ENCODE results near the gene RPAIN. TPM values are rescaled to one million over a fixed set of nuclear protein-coding genes. Genes with fewer than 3 reads are reported as not detected.
A peak's percentile ranks its signal among the peaks of the same experiment; 100 is the strongest.

The RPAIN gene
- total RNA-seq, 1 donor from 2014 or later = 168 TPM

DNA sequence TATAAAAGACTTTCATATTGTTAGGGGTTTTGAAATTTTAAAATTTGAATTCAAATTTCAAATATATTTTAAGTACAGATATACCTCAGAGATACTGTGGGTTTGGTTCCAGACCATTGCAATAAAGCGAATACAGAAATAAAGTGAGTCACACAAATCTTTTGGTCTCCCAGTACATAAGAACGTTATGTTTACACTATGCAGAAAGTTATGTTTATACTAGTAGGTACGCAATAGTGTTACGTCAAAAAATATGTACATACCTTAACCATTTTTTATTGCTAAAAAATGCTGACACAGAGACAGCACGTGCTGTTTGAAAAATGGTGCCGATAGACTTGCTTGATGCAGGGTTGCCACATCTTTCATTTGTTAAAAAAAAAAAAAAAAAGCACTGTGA, 20.2 kb upstream of the RPAIN start:
- no peak for DNase-seq
- no peak overlapping the region for H3K4me3 Mint-ChIP-seq (ENCODE audit: unreplicated experiment)
- H3K27me3 Mint-ChIP-seq (ENCODE audit: unreplicated experiment) = no peaks in the 10 kb centered on the region
- H3K9me3 Mint-ChIP-seq (ENCODE audit: unreplicated experiment) = no peaks in the 10 kb centered on the region
- no peak overlapping the region for H3K27ac Mint-ChIP-seq (ENCODE audit: unreplicated experiment)
- TF ChIP-seq, protein P1, sequence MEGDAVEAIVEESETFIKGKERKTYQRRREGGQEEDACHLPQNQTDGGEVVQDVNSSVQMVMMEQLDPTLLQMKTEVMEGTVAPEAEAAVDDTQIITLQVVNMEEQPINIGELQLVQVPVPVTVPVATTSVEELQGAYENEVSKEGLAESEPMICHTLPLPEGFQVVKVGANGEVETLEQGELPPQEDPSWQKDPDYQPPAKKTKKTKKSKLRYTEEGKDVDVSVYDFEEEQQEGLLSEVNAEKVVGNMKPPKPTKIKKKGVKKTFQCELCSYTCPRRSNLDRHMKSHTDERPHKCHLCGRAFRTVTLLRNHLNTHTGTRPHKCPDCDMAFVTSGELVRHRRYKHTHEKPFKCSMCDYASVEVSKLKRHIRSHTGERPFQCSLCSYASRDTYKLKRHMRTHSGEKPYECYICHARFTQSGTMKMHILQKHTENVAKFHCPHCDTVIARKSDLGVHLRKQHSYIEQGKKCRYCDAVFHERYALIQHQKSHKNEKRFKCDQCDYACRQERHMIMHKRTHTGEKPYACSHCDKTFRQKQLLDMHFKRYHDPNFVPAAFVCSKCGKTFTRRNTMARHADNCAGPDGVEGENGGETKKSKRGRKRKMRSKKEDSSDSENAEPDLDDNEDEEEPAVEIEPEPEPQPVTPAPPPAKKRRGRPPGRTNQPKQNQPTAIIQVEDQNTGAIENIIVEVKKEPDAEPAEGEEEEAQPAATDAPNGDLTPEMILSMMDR (IDR thresholded peaks at IDR 0.05; ENCODE audit: partially characterized antibody, unreplicated experiment) = no peak
- H3K36me3 Mint-ChIP-seq (ENCODE audit: unreplicated experiment) = no peaks in the 10 kb centered on the region
- no peaks in the 10 kb centered on the region for H3K4me1 Mint-ChIP-seq (ENCODE audit: low read depth, unreplicated experiment)

DNA sequence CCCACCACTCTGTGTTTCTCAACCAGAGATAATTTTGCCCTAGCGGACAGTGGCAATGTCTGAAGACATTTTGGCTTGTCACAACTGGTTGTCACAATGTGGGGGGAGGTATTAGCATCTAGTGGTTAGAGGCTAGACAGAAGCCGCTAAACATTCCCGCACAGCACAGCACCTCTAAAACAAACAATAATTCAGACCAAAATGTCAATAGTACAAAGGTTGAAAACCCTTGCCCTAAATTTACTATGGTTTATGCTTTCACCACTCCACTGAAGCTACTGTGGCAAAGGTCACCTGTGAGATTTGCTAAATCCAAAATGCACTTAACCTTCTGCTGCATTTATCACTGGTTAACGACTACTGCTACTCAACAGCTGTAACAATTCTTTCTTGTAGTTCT, 14.6 kb upstream of the RPAIN start:
- Mint-ChIP-seq H3K27me3 (ENCODE audit: unreplicated experiment) (no peaks in the 10 kb centered on the region), H3K4me1 (ENCODE audit: low read depth, unreplicated experiment) (no peaks in the 10 kb centered on the region), H3K36me3 (ENCODE audit: unreplicated experiment) (no peaks in the 10 kb centered on the region), H3K9me3 (ENCODE audit: unreplicated experiment) (no peaks in the 10 kb centered on the region), H3K4me3 (ENCODE audit: unreplicated experiment) (no peak overlapping the region), H3K27ac (ENCODE audit: unreplicated experiment) (no peak overlapping the region)
- TF ChIP-seq, protein P1 (IDR thresholded peaks at IDR 0.05; ENCODE audit: partially characterized antibody, unreplicated experiment) = no peak
- DNase-seq = no peak

DNA sequence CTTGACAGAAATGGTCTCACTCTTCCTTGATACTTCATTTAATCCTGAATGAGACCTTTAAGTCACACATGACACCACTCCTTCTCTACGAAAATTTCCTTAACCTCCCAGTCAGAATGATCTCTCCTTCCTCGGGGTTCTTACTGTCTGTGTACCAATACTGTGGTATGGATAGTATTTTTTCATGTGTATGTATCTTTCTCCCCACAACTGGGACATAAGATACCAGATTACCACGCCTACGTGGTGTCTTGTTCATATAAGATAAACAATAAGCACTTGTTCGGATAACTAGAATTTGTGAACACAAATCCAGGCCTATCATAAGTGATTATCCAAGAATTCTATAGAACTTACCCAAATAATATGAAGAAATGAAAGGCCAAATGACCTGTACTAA, 11.8 kb upstream of the RPAIN start:
- Mint-ChIP-seq H3K27me3 (ENCODE audit: unreplicated experiment) (peaks cover 3% of the 10 kb centered on the region), H3K4me3 (ENCODE audit: unreplicated experiment) (no peak overlapping the region), H3K27ac (ENCODE audit: unreplicated experiment) (no peak overlapping the region), H3K36me3 (ENCODE audit: unreplicated experiment) (no peaks in the 10 kb centered on the region), H3K9me3 (ENCODE audit: unreplicated experiment) (no peaks in the 10 kb centered on the region), H3K4me1 (ENCODE audit: low read depth, unreplicated experiment) (no peaks in the 10 kb centered on the region)
- no peak for DNase-seq
- TF ChIP-seq, protein P1 (IDR thresholded peaks at IDR 0.05; ENCODE audit: partially characterized antibody, unreplicated experiment) = no peak

DNA sequence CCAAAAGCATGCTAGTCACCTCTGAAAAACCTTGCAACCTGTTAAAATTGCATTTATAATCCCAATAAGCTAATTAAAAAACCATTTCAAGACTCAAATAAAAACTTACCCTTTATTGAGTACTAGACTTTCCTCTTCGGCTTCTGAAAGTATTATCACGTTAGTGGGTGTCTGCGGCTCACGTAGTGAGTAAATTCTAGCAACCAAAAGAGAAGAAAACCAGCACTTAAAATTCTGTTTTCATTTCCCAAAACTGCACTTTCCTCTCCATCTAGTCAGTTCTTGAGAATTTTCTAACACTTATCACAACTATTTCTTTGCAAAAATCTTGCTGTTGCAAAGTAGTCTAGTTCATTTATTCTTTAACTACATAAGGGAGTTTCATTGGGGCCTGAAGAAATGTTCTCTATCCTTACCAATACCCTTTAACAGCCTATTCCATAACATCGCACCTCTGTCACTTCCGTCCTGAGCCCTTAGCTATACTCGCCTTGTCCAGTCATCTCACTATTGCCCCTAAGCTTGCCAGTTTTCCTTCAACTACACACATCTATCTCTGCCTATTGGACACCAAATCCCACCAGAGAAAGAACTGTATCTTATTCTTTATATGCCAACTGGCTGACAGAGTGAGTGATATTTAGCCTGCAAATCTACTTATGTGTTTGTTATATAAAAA, 9.2 kb upstream of the RPAIN start:
- H3K4me1 Mint-ChIP-seq (ENCODE audit: low read depth, unreplicated experiment) = no peaks in the 10 kb centered on the region
- H3K36me3 Mint-ChIP-seq (ENCODE audit: unreplicated experiment) = no peaks in the 10 kb centered on the region
- DNase-seq = no peak
- H3K27ac Mint-ChIP-seq (ENCODE audit: unreplicated experiment) = peak overlapping the region; percentile 5
- no peaks in the 10 kb centered on the region for H3K9me3 Mint-ChIP-seq (ENCODE audit: unreplicated experiment)
- H3K27me3 Mint-ChIP-seq (ENCODE audit: unreplicated experiment) = peaks cover 3% of the 10 kb centered on the region
- TF ChIP-seq, protein P1 (IDR thresholded peaks at IDR 0.05; ENCODE audit: partially characterized antibody, unreplicated experiment) = no peak
- H3K4me3 Mint-ChIP-seq (ENCODE audit: unreplicated experiment) = no peak overlapping the region

DNA sequence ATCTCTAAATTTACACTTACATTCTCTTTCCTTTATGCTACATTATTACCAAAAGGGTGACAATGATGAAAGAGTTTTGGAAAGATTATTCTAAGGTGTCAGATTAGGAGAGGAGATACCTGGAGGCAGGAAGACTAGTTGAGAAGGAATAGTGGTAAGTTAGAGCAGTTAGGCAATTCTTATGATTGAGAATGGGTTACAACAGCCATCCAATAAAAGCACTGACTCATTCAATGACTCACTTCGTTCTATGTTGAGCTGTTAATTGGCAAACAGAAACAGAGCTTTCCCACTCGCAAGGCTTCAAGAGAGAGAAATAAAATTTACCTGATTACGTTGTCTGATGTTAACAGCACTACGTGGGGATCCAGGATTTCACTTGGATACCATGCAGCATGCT, 6.3 kb upstream of the RPAIN start:
- H3K27me3 Mint-ChIP-seq (ENCODE audit: unreplicated experiment) = peaks cover 3% of the 10 kb centered on the region

More for the DNA sequence above, 6.3 kb upstream of the RPAIN start:
- Mint-ChIP-seq H3K4me1 (ENCODE audit: low read depth, unreplicated experiment) (peaks cover 2% of the 10 kb centered on the region), H3K4me3 (ENCODE audit: unreplicated experiment) (no peak overlapping the region), H3K36me3 (ENCODE audit: unreplicated experiment) (no peaks in the 10 kb centered on the region), H3K9me3 (ENCODE audit: unreplicated experiment) (peaks cover 1% of the 10 kb centered on the region), H3K27ac (ENCODE audit: unreplicated experiment) (no peak overlapping the region)
- TF ChIP-seq, protein P1 (IDR thresholded peaks at IDR 0.05; ENCODE audit: partially characterized antibody, unreplicated experiment) = no peak
- DNase-seq = no peak

All from glutamatergic neuron (in vitro differentiated cells).